T follicular helper cell (primary cell): ENCODE data around the gene ROS1.
"Not testable (repeated sequence)": the region's sequence is repeated elsewhere in the genome, so short reads cannot be mapped to it uniquely, and the experiment has no call there.

Source experiments
- DNase-seq: peaks from one replicate; pipeline ENCODE4 v3.0.0-alpha.2; 2020; ENCODE audit warnings: low read depth

Gene ROS1

GRCh38 chr6:117381749-117382148 lies 44.0 kb downstream of the ROS1 start:
- no peak for DNase-seq

- DNase-seq: no peak
Observed at GRCh38 chr6:117380298-117380697, 45.4 kb downstream of the ROS1 start.

GRCh38 chr6:117375446-117375845 lies 50.3 kb downstream of the ROS1 start:
- no peak for DNase-seq

GRCh38 chr6:117373211-117373813 lies 52.4 kb downstream of the ROS1 start:
- no peak for DNase-seq

- DNase-seq: not testable (repeated sequence)
Observed at GRCh38 chr6:117372289-117372688, 53.5 kb downstream of the ROS1 start.

GRCh38 chr6:117371492-117371891 lies 54.2 kb downstream of the ROS1 start:
- no peak for DNase-seq

GRCh38 chr6:117359581-117359980 lies 66.2 kb downstream of the ROS1 start:
- DNase-seq: no peak

GRCh38 chr6:117354671-117355070 lies 71.1 kb downstream of the ROS1 start:
- DNase-seq: no peak

- no peak for DNase-seq
Observed at GRCh38 chr6:117352466-117353081, 73.2 kb downstream of the ROS1 start.

- DNase-seq: no peak
Observed at GRCh38 chr6:117351521-117351920, 74.2 kb downstream of the ROS1 start.

GRCh38 chr6:117346142-117346930 lies 79.4 kb downstream of the ROS1 start:
- DNase-seq: no peak

GRCh38 chr6:117345292-117345610 lies 80.5 kb downstream of the ROS1 start:
- no peak for DNase-seq

GRCh38 chr6:117344444-117345291 lies 81.1 kb downstream of the ROS1 start:
- no peak for DNase-seq

- DNase-seq: no peak
Observed at GRCh38 chr6:117338567-117338966, 87.2 kb downstream of the ROS1 start.

- no peak for DNase-seq
Observed at GRCh38 chr6:117329926-117330325, 95.8 kb downstream of the ROS1 start.

- no peak for DNase-seq
Observed at GRCh38 chr6:117328500-117328899, 97.2 kb downstream of the ROS1 start.

GRCh38 chr6:117328005-117328389 lies 97.7 kb downstream of the ROS1 start:
- no peak for DNase-seq

- no peak for DNase-seq
Observed at GRCh38 chr6:117327149-117328004, 98.4 kb downstream of the ROS1 start.

- no peak for DNase-seq
Observed at GRCh38 chr6:117326396-117326795, 99.3 kb downstream of the ROS1 start.

- DNase-seq: no peak
Observed at GRCh38 chr6:117317261-117317660, 108.5 kb downstream of the ROS1 start.

- no peak for DNase-seq
Observed at GRCh38 chr6:117311726-117312125, 114.0 kb downstream of the ROS1 start.

- DNase-seq: no peak
Observed at GRCh38 chr6:117311310-117311709, 114.4 kb downstream of the ROS1 start.
